Activated T-cell treated with anti-CD3 and anti-CD28 coated beads, Interleukin-2, amount 50 U/mL, for 24 hours (primary cell): ENCODE data around the gene MAP2K6.

ENCODE experiments used
- DNase-seq: peaks from one replicate; pipeline ENCODE4 v3.0.0-alpha.2; 2020
- H3K27ac Mint-ChIP-seq: 2 replicates; pipeline ENCODE4 v1.8.0; 2020; ENCODE audit warnings: mild to moderate bottlenecking, mixed read lengths
- H3K27me3 Mint-ChIP-seq: 2 replicates; pipeline ENCODE4 v1.8.0; 2020; ENCODE audit warnings: mixed read lengths
- H3K36me3 Mint-ChIP-seq: 2 replicates; pipeline ENCODE4 v1.8.0; 2020; ENCODE audit warnings: low read depth, mixed read lengths
- H3K4me1 Mint-ChIP-seq: 2 replicates; pipeline ENCODE4 v1.8.0; 2020; ENCODE audit warnings: low read depth, mixed read lengths
- H3K4me3 Mint-ChIP-seq: 2 replicates; pipeline ENCODE4 v1.8.0; 2020; ENCODE audit warnings: mild to moderate bottlenecking, moderate library complexity, mixed read lengths
- H3K9me3 Mint-ChIP-seq: 2 replicates; pipeline ENCODE4 v1.8.0; 2020; ENCODE audit warnings: mixed read lengths

Gene MAP2K6

GRCh38 chr17:69414408-69415274, at the start of gene MAP2K6:
TSS of gene MAP2K6 (plus strand) at chr17:69414697. CDS start at chr17:69414985, 288 bp downstream.
- H3K27me3 Mint-ChIP-seq, result no peaks in the 10 kb centered on the region
- no peak within 1 kb of the TSS for H3K4me3 Mint-ChIP-seq
- no peaks in the 10 kb centered on the region for H3K9me3 Mint-ChIP-seq
- H3K27ac Mint-ChIP-seq, result no peak within 1 kb of the TSS
- DNase-seq, result peak; percentile 86
- H3K36me3 Mint-ChIP-seq, result no peaks in the 10 kb centered on the region
- H3K4me1 Mint-ChIP-seq, result peaks cover 8% of the 10 kb centered on the region

GRCh38 chr17:69367298-69367697, 47.2 kb upstream of the MAP2K6 start:
- Mint-ChIP-seq H3K4me1 (peaks cover 6% of the 10 kb centered on the region), H3K27me3 (peaks cover 8% of the 10 kb centered on the region), H3K4me3 (no peak overlapping the region), H3K27ac (no peak overlapping the region), H3K9me3 (no peaks in the 10 kb centered on the region), H3K36me3 (no peaks in the 10 kb centered on the region)
- no peak for DNase-seq

GRCh38 chr17:69373069-69373468, 41.4 kb upstream of the MAP2K6 start:
- no peaks in the 10 kb centered on the region for H3K9me3 Mint-ChIP-seq
- no peak overlapping the region for H3K4me3 Mint-ChIP-seq
- no peaks in the 10 kb centered on the region for H3K36me3 Mint-ChIP-seq
- no peak for DNase-seq
- H3K27ac Mint-ChIP-seq, result no peak overlapping the region
- H3K27me3 Mint-ChIP-seq, result peaks cover 4% of the 10 kb centered on the region
- peaks cover 2% of the 10 kb centered on the region for H3K4me1 Mint-ChIP-seq

GRCh38 chr17:69375229-69375628, 39.3 kb upstream of the MAP2K6 start:
- Mint-ChIP-seq H3K36me3 (no peaks in the 10 kb centered on the region), H3K9me3 (no peaks in the 10 kb centered on the region), H3K27ac (no peak overlapping the region), H3K4me3 (no peak overlapping the region), H3K27me3 (no peaks in the 10 kb centered on the region), H3K4me1 (peaks cover 2% of the 10 kb centered on the region)
- no peak for DNase-seq

- no peaks in the 10 kb centered on the region for H3K4me1 Mint-ChIP-seq
- H3K4me3 Mint-ChIP-seq, result no peak overlapping the region
- DNase-seq, result no peak
- peaks cover 19% of the 10 kb centered on the region for H3K27me3 Mint-ChIP-seq
- no peak overlapping the region for H3K27ac Mint-ChIP-seq
- no peaks in the 10 kb centered on the region for H3K36me3 Mint-ChIP-seq
- H3K9me3 Mint-ChIP-seq, result no peaks in the 10 kb centered on the region
Measured at GRCh38 chr17:69388822-69389442, 25.6 kb upstream of the MAP2K6 start.

- no peaks in the 10 kb centered on the region for H3K36me3 Mint-ChIP-seq
- no peak overlapping the region for H3K4me3 Mint-ChIP-seq
- DNase-seq, result no peak
- H3K27me3 Mint-ChIP-seq, result peaks cover 22% of the 10 kb centered on the region
- no peaks in the 10 kb centered on the region for H3K4me1 Mint-ChIP-seq
- H3K27ac Mint-ChIP-seq, result no peak overlapping the region
- no peaks in the 10 kb centered on the region for H3K9me3 Mint-ChIP-seq
Measured at GRCh38 chr17:69390795-69391501, 23.5 kb upstream of the MAP2K6 start.

- Mint-ChIP-seq H3K4me1 (peaks cover 6% of the 10 kb centered on the region), H3K27me3 (peaks cover 3% of the 10 kb centered on the region), H3K36me3 (no peaks in the 10 kb centered on the region), H3K4me3 (no peak overlapping the region), H3K27ac (no peak overlapping the region), H3K9me3 (no peaks in the 10 kb centered on the region)
- DNase-seq, result no peak
Measured at GRCh38 chr17:69401251-69401650, 13.2 kb upstream of the MAP2K6 start.

GRCh38 chr17:69402052-69402451, 12.4 kb upstream of the MAP2K6 start:
- Mint-ChIP-seq H3K27ac (no peak overlapping the region), H3K36me3 (no peaks in the 10 kb centered on the region), H3K4me3 (no peak overlapping the region), H3K9me3 (no peaks in the 10 kb centered on the region), H3K27me3 (peaks cover 3% of the 10 kb centered on the region), H3K4me1 (peaks cover 6% of the 10 kb centered on the region)
- DNase-seq, result no peak

- Mint-ChIP-seq H3K27me3 (peaks cover 3% of the 10 kb centered on the region), H3K9me3 (no peaks in the 10 kb centered on the region), H3K4me1 (peaks cover 6% of the 10 kb centered on the region), H3K27ac (no peak overlapping the region), H3K4me3 (no peak overlapping the region), H3K36me3 (no peaks in the 10 kb centered on the region)
- DNase-seq, result no peak
Measured at GRCh38 chr17:69404399-69404798, 10.1 kb upstream of the MAP2K6 start.

GRCh38 chr17:69405096-69405495, 9.4 kb upstream of the MAP2K6 start:
- no peak for DNase-seq
- Mint-ChIP-seq H3K36me3 (no peaks in the 10 kb centered on the region), H3K4me3 (no peak overlapping the region), H3K9me3 (no peaks in the 10 kb centered on the region), H3K4me1 (peaks cover 6% of the 10 kb centered on the region), H3K27ac (no peak overlapping the region), H3K27me3 (peaks cover 3% of the 10 kb centered on the region)

- Mint-ChIP-seq H3K36me3 (no peaks in the 10 kb centered on the region), H3K27me3 (no peaks in the 10 kb centered on the region), H3K27ac (no peak overlapping the region), H3K4me3 (no peak overlapping the region), H3K4me1 (peaks cover 3% of the 10 kb centered on the region), H3K9me3 (no peaks in the 10 kb centered on the region)
- no peak for DNase-seq
Measured at GRCh38 chr17:69406941-69407340, 7.6 kb upstream of the MAP2K6 start.

- no peaks in the 10 kb centered on the region for H3K27me3 Mint-ChIP-seq
- DNase-seq, result no peak
- no peak overlapping the region for H3K4me3 Mint-ChIP-seq
- H3K36me3 Mint-ChIP-seq, result no peaks in the 10 kb centered on the region
- peaks cover 5% of the 10 kb centered on the region for H3K4me1 Mint-ChIP-seq
- no peak overlapping the region for H3K27ac Mint-ChIP-seq
- H3K9me3 Mint-ChIP-seq, result no peaks in the 10 kb centered on the region
Measured at GRCh38 chr17:69407759-69408158, 6.7 kb upstream of the MAP2K6 start.

- Mint-ChIP-seq H3K4me1 (peaks cover 5% of the 10 kb centered on the region), H3K4me3 (no peak overlapping the region), H3K27ac (no peak overlapping the region), H3K27me3 (no peaks in the 10 kb centered on the region), H3K36me3 (no peaks in the 10 kb centered on the region), H3K9me3 (no peaks in the 10 kb centered on the region)
- DNase-seq, result no peak
Measured at GRCh38 chr17:69410671-69411070, 3.8 kb upstream of the MAP2K6 start.

GRCh38 chr17:69411766-69412165, 2.7 kb upstream of the MAP2K6 start:
- no peaks in the 10 kb centered on the region for H3K27me3 Mint-ChIP-seq

GRCh38 chr17:69412251-69412671, 2.2 kb upstream of the MAP2K6 start:
- no peak for DNase-seq
- no peaks in the 10 kb centered on the region for H3K27me3 Mint-ChIP-seq
- no peaks in the 10 kb centered on the region for H3K36me3 Mint-ChIP-seq
- H3K4me1 Mint-ChIP-seq, result peaks cover 5% of the 10 kb centered on the region
- no peak overlapping the region for H3K4me3 Mint-ChIP-seq
- no peaks in the 10 kb centered on the region for H3K9me3 Mint-ChIP-seq
- H3K27ac Mint-ChIP-seq, result no peak overlapping the region

More at GRCh38 chr17:69411766-69412165, 2.7 kb upstream of the MAP2K6 start:
- Mint-ChIP-seq H3K36me3 (no peaks in the 10 kb centered on the region), H3K27ac (no peak overlapping the region), H3K4me3 (no peak overlapping the region), H3K9me3 (no peaks in the 10 kb centered on the region), H3K4me1 (peaks cover 5% of the 10 kb centered on the region)
- DNase-seq, result no peak
